ENCODE data around the gene IL20.

GRCh38 chr1:206903687-206904086, 38.3 kb downstream of the IL20 start:
- TF ChIP-seq POLR2AphosphoS5 (IDR thresholded peaks at IDR 0.05; ENCODE audit: low read depth, low read length) (no peak), POLR2A (IDR thresholded peaks at IDR 0.05; ENCODE audit: low read depth, low read length) (no peak)
